Posterior cingulate gyrus (tissue), 11 donors: ENCODE results near the gene CCDC197.

ENCODE experiments used
- DNase-seq, 10 donors: peaks; one replicate each; pipeline versions ENCODE4 v3.0.0 to v3.0.0-alpha.2; 2020 to 2021; ENCODE audit warnings: mixed read lengths in 3 of 10
- intact Hi-C: fragments of 100-400 bp; cut with DNase I; formaldehyde crosslinking; loops from one replicate; pipeline ENCODE4 v1.15.1; 2023

CCDC197 gene

GRCh38 chr14:94049625-94050023, 52.5 kb downstream of the CCDC197 start:
- DNase-seq, result peak in 2 of 10 donors; percentile 5 to 37
- intact Hi-C loops, result loop anchor here (2.0 kb wide), 1 partner anchor 87 kb away; no protein-coding TSS in a partner anchor

GRCh38 chr14:94050231-94050880, 53.3 kb downstream of the CCDC197 start:
- intact Hi-C loops, result loop anchor here (2.0 kb wide), 1 partner anchor 86 kb away; no protein-coding TSS in a partner anchor
- DNase-seq, result peak in 2 of 10 donors; percentile 16 to 33

GRCh38 chr14:94051115-94051514, 54.0 kb downstream of the CCDC197 start:
- DNase-seq, result peak; percentile 64 to 96 (median 80)
- intact Hi-C loops, result loop anchor here (2.0 kb wide), 1 partner anchor 86 kb away; no protein-coding TSS in a partner anchor

- DNase-seq, result peak in 2 of 10 donors; percentile 15 to 40
- intact Hi-C loops, result loop anchor here (2.0 kb wide), 1 partner anchor 85 kb away; no protein-coding TSS in a partner anchor
Measured at GRCh38 chr14:94051779-94052178, 54.7 kb downstream of the CCDC197 start.

GRCh38 chr14:94052199-94052598, 55.1 kb downstream of the CCDC197 start:
- DNase-seq, result no peak
- intact Hi-C loops, result no loop called here

- peak in 1 of 10 donors; percentile 5 for DNase-seq
- intact Hi-C loops, result no loop called here
Measured at GRCh38 chr14:94052662-94053061, 55.6 kb downstream of the CCDC197 start.

GRCh38 chr14:94054401-94054800, 57.3 kb downstream of the CCDC197 start:
- intact Hi-C loops, result no loop called here

GRCh38 chr14:94054936-94055335, 57.8 kb downstream of the CCDC197 start:
- DNase-seq, result no peak
- intact Hi-C loops, result no loop called here

More at GRCh38 chr14:94054401-94054800, 57.3 kb downstream of the CCDC197 start:
- no peak for DNase-seq

GRCh38 chr14:94056579-94057308, 59.6 kb downstream of the CCDC197 start:
- intact Hi-C loops, result no loop called here
- peak in 2 of 10 donors; percentile 9 for DNase-seq

- no peak for DNase-seq
- intact Hi-C loops, result no loop called here
Measured at GRCh38 chr14:94058128-94058673, 61.1 kb downstream of the CCDC197 start.
